Measurements from ENCODE around the gene TBKBP1.
A peak's percentile ranks its signal among the peaks of the same experiment; 100 is the strongest.

Gene TBKBP1

DNA sequence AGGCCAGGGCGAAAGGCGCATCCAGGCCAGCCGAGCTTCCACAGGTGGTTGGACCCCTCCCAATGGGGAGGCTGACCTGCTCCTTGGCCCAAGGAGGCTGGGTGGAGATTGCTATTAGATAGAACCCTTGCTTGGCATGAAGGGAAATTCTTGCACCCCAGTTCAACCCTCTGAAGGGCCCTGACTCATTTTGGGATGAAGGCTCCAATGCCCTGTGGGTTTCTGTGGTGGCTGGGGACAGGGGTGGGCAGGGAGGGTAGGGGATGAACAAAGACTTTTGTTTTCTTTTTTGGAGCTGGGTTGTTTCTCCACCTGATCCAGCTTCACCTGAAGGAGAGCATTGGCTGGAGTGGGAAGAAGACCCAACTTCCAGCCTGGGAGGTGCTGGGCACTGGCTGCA, 22.4 kb downstream of the TBKBP1 start:
- DNase-seq: no peak

GRCh38 chr17:47717261-47717697, 23.3 kb downstream of the TBKBP1 start:
- peak; percentile 66 for DNase-seq

GRCh38 chr17:47717979-47718621, 24.1 kb downstream of the TBKBP1 start:
- peak; percentile 62 for DNase-seq

DNA sequence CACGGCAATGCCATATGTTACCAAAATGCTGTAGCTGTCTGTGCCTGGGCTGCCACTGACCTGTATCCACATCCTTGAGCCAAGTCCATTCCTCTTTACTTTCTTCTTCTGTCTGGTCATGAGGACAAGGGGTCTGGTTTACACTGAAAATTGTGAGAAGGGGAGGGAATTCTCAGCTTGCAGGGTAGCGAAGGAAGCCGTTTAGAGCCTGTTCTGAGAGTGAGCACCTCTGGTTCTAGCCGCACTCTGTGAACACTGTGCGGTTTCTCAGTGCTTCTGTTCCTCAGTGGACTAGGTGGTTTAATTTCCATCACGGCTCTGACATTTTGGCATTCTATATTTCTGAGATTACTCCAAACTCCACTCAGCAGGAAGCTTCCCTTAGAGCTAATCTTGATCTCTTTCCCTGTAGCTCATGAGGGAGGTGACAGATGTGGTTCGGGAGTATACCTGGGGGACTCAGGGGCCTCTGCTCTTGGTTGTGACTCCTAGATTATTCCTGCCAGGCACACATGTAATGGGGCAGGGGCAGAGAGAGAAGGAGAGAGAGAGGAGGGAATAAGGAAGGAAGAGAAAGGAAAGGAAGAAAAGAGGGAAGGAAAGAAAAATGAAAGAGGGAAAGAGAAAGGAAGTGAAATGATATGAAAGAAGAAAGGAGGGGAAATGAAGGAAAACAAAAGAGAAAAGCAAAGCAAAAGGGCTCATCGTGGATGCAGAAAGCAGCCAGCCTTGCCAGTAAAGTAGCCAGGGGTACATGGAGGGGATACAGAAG, 24.9 kb downstream of the TBKBP1 start:
- no peak for DNase-seq

DNA sequence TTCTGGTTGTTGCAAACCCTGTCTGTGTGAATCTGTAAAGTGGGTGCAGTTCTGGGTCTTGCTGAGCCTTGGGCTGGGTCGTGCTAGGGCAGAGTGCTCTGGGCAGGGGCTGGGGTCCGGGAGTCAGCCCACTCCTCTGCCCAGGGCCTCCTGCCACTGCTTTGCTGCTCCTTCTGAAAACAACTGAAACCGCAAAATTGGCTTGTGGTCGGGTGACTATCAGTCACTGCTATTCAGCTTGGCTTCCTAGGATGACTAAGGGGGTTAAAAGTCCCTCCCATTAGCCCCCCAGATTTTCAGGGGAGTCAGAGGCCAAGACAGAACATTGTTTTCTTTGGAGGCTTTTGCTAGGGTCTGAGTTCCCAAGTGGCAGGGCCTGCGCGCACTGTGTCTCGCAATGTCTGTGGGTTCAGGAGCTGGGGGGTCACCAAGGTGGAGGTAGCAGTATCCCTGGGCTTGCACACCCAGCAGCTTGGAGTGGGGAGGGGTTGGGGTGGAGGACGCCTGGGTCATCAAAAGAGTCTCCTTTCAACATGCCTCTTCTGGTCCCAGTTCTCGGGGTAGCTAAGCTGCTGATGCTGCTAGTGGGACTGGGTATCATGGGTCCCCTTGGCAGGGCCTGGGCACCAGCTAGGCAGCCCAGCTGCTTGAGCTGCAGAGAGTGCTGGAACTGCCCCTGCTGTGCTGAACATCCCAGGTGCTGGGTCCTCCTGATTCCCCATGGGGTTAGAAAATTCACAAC, 25.6 kb downstream of the TBKBP1 start:
- peak; percentile 91 for DNase-seq

DNA sequence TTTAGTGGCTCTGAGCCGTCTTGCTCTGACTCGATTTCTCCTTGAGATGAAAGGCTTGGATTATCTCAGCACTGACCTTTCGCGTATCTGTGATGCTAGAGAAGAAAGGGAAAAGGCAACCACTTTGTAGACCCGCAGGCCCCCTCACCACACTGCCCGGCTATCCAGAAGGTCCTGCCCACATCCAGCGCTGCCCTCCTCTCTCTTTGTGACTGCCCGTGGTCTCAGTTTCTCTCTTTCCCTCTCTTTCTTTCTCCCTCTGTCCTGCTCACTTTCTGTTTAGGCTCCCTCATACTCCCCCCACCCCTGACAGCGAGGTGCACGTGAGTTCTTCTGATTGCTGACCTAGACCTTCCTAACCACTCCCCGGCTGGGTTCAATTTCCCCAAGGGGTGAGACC, 26.2 kb downstream of the TBKBP1 start:
- DNase-seq: peak; percentile 43

GRCh38 chr17:47720754-47721533, 27.0 kb downstream of the TBKBP1 start:
- DNase-seq: peak; percentile 99

- no peak for DNase-seq
These were observed 27.8 kb downstream of the TBKBP1 start for GRCh38 chr17:47721725-47722124.

GRCh38 chr17:47724705-47725104, 30.7 kb downstream of the TBKBP1 start:
- no peak for DNase-seq

DNA sequence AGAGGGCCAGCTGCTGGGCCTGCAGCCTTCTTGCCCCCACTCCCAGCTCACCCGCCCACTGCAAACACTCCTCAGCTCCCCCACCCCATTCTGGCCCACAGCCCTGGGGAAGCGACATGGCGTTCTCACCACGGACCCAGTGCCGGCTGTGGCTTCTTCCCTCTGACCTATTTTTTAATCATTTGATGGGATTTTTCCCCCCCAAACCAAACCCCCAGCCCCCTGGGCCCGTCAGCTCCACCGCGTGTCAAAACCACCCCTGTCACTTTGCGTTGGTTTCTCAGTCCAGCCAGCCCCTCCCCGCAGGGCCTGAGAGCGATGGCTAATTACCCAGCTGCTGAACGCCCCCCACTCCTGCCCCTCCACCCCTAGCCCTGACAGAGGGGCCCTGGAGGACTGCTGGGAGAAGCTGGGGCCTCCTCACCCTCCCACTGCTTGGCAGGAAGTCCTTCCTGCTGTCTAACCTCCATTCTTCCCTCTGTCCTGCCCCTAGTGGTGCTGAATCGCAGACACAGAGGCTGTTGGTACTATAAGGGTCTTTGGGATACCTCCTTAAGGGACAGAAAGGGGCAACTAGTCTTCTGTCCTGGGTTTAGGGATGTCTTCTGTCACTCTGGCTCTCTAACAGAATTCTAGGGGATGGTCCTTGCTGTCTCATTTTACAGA, 31.6 kb downstream of the TBKBP1 start:
- DNase-seq: no peak

DNA sequence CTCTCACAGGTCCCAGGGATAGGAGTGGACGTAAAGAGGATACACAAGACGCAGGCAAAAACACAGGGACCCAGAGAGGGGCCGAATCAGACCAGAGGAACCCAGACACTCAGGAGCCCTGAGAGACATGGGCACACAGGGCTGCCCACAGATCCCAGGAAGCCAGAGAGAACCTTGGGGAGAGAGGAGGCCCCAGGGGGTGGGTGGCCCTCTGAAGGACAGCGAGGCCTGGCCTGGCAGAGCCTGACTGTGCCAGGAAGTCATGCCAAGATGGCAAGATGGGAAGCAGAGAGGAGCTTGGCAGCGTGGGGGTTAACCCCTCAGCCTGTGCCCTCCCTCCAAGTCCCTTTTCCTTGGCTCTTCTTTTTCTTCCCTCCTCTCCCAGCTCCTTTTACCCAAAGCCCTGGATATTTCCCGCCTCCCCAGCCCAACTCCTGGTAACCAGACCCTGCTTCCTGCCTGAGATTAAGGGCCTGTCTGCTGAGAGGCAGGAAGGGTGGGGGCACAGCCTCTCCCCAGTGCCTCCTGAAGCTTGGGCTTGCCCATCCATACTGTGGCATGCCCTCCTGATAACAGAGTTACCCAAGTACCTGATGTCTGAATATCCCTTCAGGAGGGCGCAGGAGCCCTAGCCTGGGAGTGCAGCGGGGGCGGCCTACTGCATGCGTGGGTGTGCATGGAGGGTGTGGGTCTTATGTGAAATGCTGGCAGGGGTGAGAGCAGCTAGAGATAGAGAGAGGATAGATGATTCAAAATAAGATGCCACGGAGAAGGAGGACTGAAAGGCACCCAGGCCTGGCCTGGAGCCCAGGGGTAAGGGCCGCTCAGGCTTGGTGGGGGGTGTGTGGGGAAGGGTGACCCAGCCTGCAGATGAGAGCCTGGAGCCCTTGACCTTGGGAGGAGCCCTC, 33.1 kb downstream of the TBKBP1 start:
- no peak for DNase-seq

GRCh38 chr17:47727704-47728036, 33.7 kb downstream of the TBKBP1 start:
- DNase-seq: no peak

DNA sequence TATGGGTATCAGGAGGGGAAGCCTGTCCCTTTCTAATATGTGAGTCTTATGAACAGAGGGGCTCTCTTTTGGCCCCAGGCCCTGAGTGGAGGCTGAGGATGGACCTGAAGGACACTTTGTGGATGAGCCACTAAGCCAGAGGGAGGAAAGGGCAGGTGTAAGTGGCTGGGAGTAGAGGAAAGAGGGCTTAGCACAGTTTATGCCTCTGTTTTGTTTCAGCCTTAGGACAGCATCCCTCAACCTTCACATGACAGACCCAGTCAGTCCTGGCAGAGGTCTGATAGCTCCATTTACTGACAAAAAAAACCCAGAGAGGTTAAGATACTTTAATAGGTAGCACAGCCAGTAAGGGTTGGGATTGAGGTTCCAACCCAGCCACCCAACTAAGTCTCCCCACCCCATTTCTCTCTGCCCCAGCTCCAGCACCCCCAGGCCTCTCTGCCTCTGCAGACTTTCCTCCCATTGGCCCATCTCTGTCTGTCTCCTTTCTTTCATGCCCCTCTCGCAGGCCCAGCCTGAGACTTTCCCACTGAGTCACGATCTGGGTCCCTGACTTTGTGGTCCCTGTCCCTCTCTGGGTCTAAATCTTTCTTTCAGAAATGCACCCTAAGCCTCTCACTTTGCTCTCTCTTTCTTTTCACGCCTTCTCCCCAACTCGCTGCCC, 34.4 kb downstream of the TBKBP1 start:
- no peak for DNase-seq

DNA sequence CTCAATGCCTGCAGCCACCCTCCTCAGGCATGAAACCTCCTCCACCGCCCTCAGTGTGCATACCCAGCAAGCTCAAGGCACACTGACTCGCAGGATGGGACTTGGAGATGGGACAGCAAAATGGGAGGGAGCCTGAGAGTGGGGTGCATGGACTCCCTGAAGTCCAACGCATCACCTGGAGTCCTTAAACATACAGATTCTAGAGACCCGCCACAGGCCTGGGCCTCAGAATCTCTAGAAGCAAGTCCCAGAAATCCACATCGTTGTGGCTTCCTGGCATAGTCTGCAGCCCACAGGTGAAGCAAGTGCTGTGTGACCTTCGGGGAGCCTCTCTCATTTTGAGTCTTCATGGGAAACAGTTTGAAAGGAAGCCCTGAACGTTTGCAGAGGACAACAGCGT, 35.5 kb downstream of the TBKBP1 start:
- DNase-seq: no peak

GRCh38 chr17:47730681-47731080, 36.7 kb downstream of the TBKBP1 start:
- no peak for DNase-seq

- DNase-seq: no peak
These were observed 37.4 kb downstream of the TBKBP1 start for GRCh38 chr17:47731396-47731795.

GRCh38 chr17:47732399-47733046, 38.6 kb downstream of the TBKBP1 start:
- DNase-seq: no peak

- DNase-seq: peak; percentile 96
These were observed 39.2 kb downstream of the TBKBP1 start, which contains the start of gene TBX21 for GRCh38 chr17:47733047-47733673. TSS of gene TBX21 (plus strand) at chr17:47733236. CDS start at chr17:47733455, 219 bp downstream.

GRCh38 chr17:47733674-47734410, 39.9 kb downstream of the TBKBP1 start:
- DNase-seq: no peak
